Endodermal cell (in vitro differentiated cells): Measurements from ENCODE around the gene MEGF8. TPM values are rescaled to one million over a fixed set of nuclear protein-coding genes. Genes with fewer than 3 reads are reported as not detected.

Experiments
- DNase-seq: peaks from one replicate; pipeline ENCODE4 v3.0.0-alpha.2; 2017
- H3K27ac ChIP-seq: 2 replicates; pipeline ENCODE4 v1.5.1; 2013; ENCODE audit warnings: mild to moderate bottlenecking, low read depth, low read length, moderate library complexity
- H3K27me3 ChIP-seq: 2 replicates; pipeline ENCODE4 v1.6.1; 2013; ENCODE audit warnings: mild to moderate bottlenecking, low read length, moderate library complexity; ENCODE audit not compliant: insufficient read depth, control insufficient read depth, poor library complexity, severe bottlenecking
- H3K36me3 ChIP-seq: 2 replicates; pipeline ENCODE4 v1.7.0; 2013; ENCODE audit warnings: mild to moderate bottlenecking, low read length, moderate library complexity; ENCODE audit not compliant: control insufficient read depth, insufficient read depth
- H3K4me1 ChIP-seq: one replicate; pipeline ENCODE4 v1.7.0; 2013; ENCODE audit warnings: low read length; ENCODE audit not compliant: control insufficient read depth, insufficient read depth
- H3K4me3 ChIP-seq: 2 replicates; pipeline ENCODE4 v1.5.1; 2013; ENCODE audit warnings: mild to moderate bottlenecking, low read length, moderate library complexity
- H3K9ac ChIP-seq: 2 replicates; pipeline ENCODE4 v1.6.1; 2013; ENCODE audit warnings: mild to moderate bottlenecking, low read length, moderate library complexity; ENCODE audit not compliant: poor library complexity, severe bottlenecking; ENCODE audit errors: extremely low read depth
- H3K9me3 ChIP-seq: 2 replicates; pipeline ENCODE4 v1.6.1; 2013; ENCODE audit warnings: mild to moderate bottlenecking, low read length, moderate library complexity; ENCODE audit not compliant: control insufficient read depth
- H3K27ac Mint-ChIP-seq: 2 replicates; pipeline ENCODE4 v1.8.0; 2020; ENCODE audit warnings: mixed read lengths
- H3K27me3 Mint-ChIP-seq: 2 replicates; pipeline ENCODE4 v1.8.0; 2021; ENCODE audit warnings: mild to moderate bottlenecking, mixed read lengths; ENCODE audit not compliant: insufficient read depth
- H3K36me3 Mint-ChIP-seq: 2 replicates; pipeline ENCODE4 v1.8.0; 2020; ENCODE audit warnings: low read depth, mixed read lengths
- H3K4me1 Mint-ChIP-seq: 2 replicates; pipeline ENCODE4 v1.8.0; 2020; ENCODE audit warnings: mixed read lengths
- H3K4me3 Mint-ChIP-seq: 2 replicates; pipeline ENCODE4 v1.8.0; 2020; ENCODE audit warnings: mild to moderate bottlenecking, moderate library complexity, mixed read lengths
- H3K9me3 Mint-ChIP-seq: 2 replicates; pipeline ENCODE4 v1.8.0; 2020; ENCODE audit warnings: mild to moderate bottlenecking, mixed read lengths
- WGBS, 2 experiments: methylation state at CpG; one replicate each; pipeline versions ENCODE4 v1.1.5 to v1.1.7; 2013; ENCODE audit warnings: missing lambda C conversion rate in 2 of 2, mixed read lengths in 1 of 2; ENCODE audit not compliant: insufficient coverage in 1 of 2, insufficient read length in 1 of 2; 5-methylcytosine and 5-hydroxymethylcytosine counted together
- total RNA-seq, 2 donors: library from RNA; stranded (reverse); fragmentation: NEBNext Ultra II Directional in 1 of 2; extraction: Animal tissue kit (Norgen Biotek cat#: 25700) in 1 of 2; gene quantifications; 2 replicates in 1 of 2; 3 replicates in 1 of 2; pipeline ENCODE4 v1.2.1, GENCODE V29; 2021
- TF ChIP-seq, protein P1 (sequence below): fragments of 200-600 bp; sonication (generic); conservative IDR thresholded peaks from 2 replicates; pipeline ENCODE4 v1.5.0; 2021; ENCODE audit warnings: antibody characterized with exemption, mild to moderate bottlenecking

Gene MEGF8
- total RNA-seq, 2 donors from 2014 or later = 48.0 to 51.4 TPM

- Mint-ChIP-seq H3K36me3 (peaks cover 19% of the 10 kb centered on the region), H3K4me3 (no peak overlapping the region), H3K27ac (no peak overlapping the region), H3K4me1 (peaks cover 25% of the 10 kb centered on the region), H3K27me3 (no peaks in the 10 kb centered on the region), H3K9me3 (no peaks in the 10 kb centered on the region)
- H3K27me3 ChIP-seq = no peaks in the 10 kb centered on the region
- H3K9me3 ChIP-seq = no peaks in the 10 kb centered on the region
- peaks cover 15% of the 10 kb centered on the region for H3K4me1 ChIP-seq
- no peak overlapping the region for H3K27ac ChIP-seq
- H3K36me3 ChIP-seq = peaks cover 16% of the 10 kb centered on the region
- peak; percentile 57 for DNase-seq
- no peak overlapping the region for H3K9ac ChIP-seq
- TF ChIP-seq, protein P1, sequence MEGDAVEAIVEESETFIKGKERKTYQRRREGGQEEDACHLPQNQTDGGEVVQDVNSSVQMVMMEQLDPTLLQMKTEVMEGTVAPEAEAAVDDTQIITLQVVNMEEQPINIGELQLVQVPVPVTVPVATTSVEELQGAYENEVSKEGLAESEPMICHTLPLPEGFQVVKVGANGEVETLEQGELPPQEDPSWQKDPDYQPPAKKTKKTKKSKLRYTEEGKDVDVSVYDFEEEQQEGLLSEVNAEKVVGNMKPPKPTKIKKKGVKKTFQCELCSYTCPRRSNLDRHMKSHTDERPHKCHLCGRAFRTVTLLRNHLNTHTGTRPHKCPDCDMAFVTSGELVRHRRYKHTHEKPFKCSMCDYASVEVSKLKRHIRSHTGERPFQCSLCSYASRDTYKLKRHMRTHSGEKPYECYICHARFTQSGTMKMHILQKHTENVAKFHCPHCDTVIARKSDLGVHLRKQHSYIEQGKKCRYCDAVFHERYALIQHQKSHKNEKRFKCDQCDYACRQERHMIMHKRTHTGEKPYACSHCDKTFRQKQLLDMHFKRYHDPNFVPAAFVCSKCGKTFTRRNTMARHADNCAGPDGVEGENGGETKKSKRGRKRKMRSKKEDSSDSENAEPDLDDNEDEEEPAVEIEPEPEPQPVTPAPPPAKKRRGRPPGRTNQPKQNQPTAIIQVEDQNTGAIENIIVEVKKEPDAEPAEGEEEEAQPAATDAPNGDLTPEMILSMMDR = peak; percentile 31
- 87 to 91% methylated on average over 8 to 10 of the region's 10 CpGs for whole genome bisulfite sequencing, 2 experiments
- H3K4me3 ChIP-seq = no peak overlapping the region
Measured at GRCh38 chr19:42277821-42278451, 47.5 kb upstream of the MEGF8 start.

- 83 to 93% methylated on average over 2 to 5 of the region's 5 CpGs for WGBS, 2 experiments
- H3K4me3 Mint-ChIP-seq = no peak overlapping the region
- Histone ChIP-seq H3K9me3 (no peaks in the 10 kb centered on the region), H3K27me3 (no peaks in the 10 kb centered on the region), H3K9ac (no peak overlapping the region), H3K4me1 (peaks cover 15% of the 10 kb centered on the region), H3K4me3 (no peak overlapping the region), H3K27ac (no peak overlapping the region), H3K36me3 (peaks cover 16% of the 10 kb centered on the region)
- peaks cover 25% of the 10 kb centered on the region for H3K4me1 Mint-ChIP-seq
- H3K27ac Mint-ChIP-seq = no peak overlapping the region
- H3K9me3 Mint-ChIP-seq = no peaks in the 10 kb centered on the region
- H3K27me3 Mint-ChIP-seq = no peaks in the 10 kb centered on the region
- peaks cover 15% of the 10 kb centered on the region for H3K36me3 Mint-ChIP-seq
- no peak for DNase-seq
- TF ChIP-seq, protein P1 = no peak
Measured at GRCh38 chr19:42278452-42279154, 46.8 kb upstream of the MEGF8 start.

- H3K27ac ChIP-seq = peak overlapping the region; percentile 19
- peaks cover 25% of the 10 kb centered on the region for H3K4me1 Mint-ChIP-seq
Measured at GRCh38 chr19:42279155-42279901, 46.1 kb upstream of the MEGF8 start.

More at GRCh38 chr19:42279155-42279901, 46.1 kb upstream of the MEGF8 start:
- TF ChIP-seq, protein P1 = no peak
- Mint-ChIP-seq H3K36me3 (peaks cover 12% of the 10 kb centered on the region), H3K27me3 (no peaks in the 10 kb centered on the region), H3K27ac (peak overlapping the region; percentile 81), H3K9me3 (no peaks in the 10 kb centered on the region), H3K4me3 (no peak overlapping the region)
- Histone ChIP-seq H3K9ac (no peak overlapping the region), H3K4me3 (peak overlapping the region; percentile 90), H3K9me3 (no peaks in the 10 kb centered on the region), H3K36me3 (peaks cover 10% of the 10 kb centered on the region), H3K27me3 (no peaks in the 10 kb centered on the region), H3K4me1 (peaks cover 15% of the 10 kb centered on the region)
- 40 to 43% methylated on average over 6 of the region's 6 CpGs for WGBS, 2 experiments
- no peak for DNase-seq
